ENCODE measurements around the gene SUV39H1. TPM values are rescaled to one million over a fixed set of nuclear protein-coding genes. Genes with fewer than 3 reads are reported as not detected.

SUV39H1 gene

GRCh38 chrX:48754238-48754637 is 57.7 kb downstream of the SUV39H1 start:
- Histone ChIP-seq H2BK5ac (ENCODE audit: low read depth, low read length, poor library complexity, severe bottlenecking) (no peak overlapping the region), H2BK12ac (ENCODE audit: low read length in 2 of 2) (no peak overlapping the region), H3K79me1 (replicated peaks; ENCODE audit: low read length, poor library complexity, severe bottlenecking) (no peaks in the 10 kb centered on the region), H3K4me3 (ENCODE audit: insufficient read depth in 1 of 2, low read depth in 1 of 2, low read length in 2 of 2) (no peak overlapping the region), H2BK120ac (ENCODE audit: low read depth, low read length) (no peak overlapping the region), H3K4ac (ENCODE audit: low read depth in 1 of 2, low read length in 2 of 2) (no peak overlapping the region), H4K91ac (ENCODE audit: low read length) (no peak overlapping the region), H3K14ac (ENCODE audit: low read length in 2 of 2) (no peak overlapping the region), H3K4me1 (ENCODE audit: control insufficient read depth, insufficient read depth, low read depth, low read length) (no peaks in the 10 kb centered on the region), H4K8ac (ENCODE audit: low read length) (no peak overlapping the region), H3K4me2 (ENCODE audit: low read length, poor library complexity, severe bottlenecking) (no peak overlapping the region), H3K18ac (ENCODE audit: low read depth in 1 of 2, low read length in 2 of 2) (no peak overlapping the region), H3K36me3 (ENCODE audit: control insufficient read depth in 1 of 2, insufficient read depth in 2 of 2, low read depth in 1 of 2, low read length in 2 of 2) (no peaks in the 10 kb centered on the region), H3K27ac (ENCODE audit: low read length, poor library complexity, severe bottlenecking) (no peak overlapping the region), H3K9ac (ENCODE audit: low read length) (no peak overlapping the region), H3K9me3 (ENCODE audit: control insufficient read depth, low read length) (no peaks in the 10 kb centered on the region), H2AK5ac (ENCODE audit: low read length, severe bottlenecking) (no peak overlapping the region), H2BK15ac (ENCODE audit: low read depth, poor library complexity, severe bottlenecking) (no peak overlapping the region), H3K27me3 (ENCODE audit: control insufficient read depth in 1 of 2, insufficient read depth in 1 of 2, low read length in 2 of 2) (peaks cover 0 to 55% of the 10 kb centered on the region in 2 experiments), H2AFZ (ENCODE audit: low read depth, low read length) (no peak overlapping the region), H3K23ac (ENCODE audit: low read length in 2 of 2) (no peak overlapping the region)
- DNase-seq, result no peak
- WGBS, result 67% methylated on average over 8 of the region's 8 CpGs

Small RNAs within 50 kb of the gene (small RNA-seq; reads per million reads assigned to genes)
- not detected for gene RNU6-1056P (ENCODE audit: low read depth)
